Mesothelial cell of epicardium (in vitro differentiated cells): ENCODE results near the gene FAM181A. TPM values are rescaled to one million over a fixed set of nuclear protein-coding genes. Genes with fewer than 3 reads are reported as not detected.

Experiments
- DNase-seq, 2 experiments: peaks; one replicate each; pipeline ENCODE4 v3.0.0; 2021; ENCODE audit warnings: low spot score in 2 of 2; ENCODE audit not compliant: unreplicated experiment in 2 of 2
- H3K27ac Mint-ChIP-seq: 2 replicates; pipeline ENCODE4 v1.8.0; 2021; ENCODE audit warnings: mixed read lengths
- H3K27me3 Mint-ChIP-seq: 2 replicates; pipeline ENCODE4 v1.8.0; 2021; ENCODE audit warnings: low read depth, mixed read lengths
- H3K36me3 Mint-ChIP-seq: 2 replicates; pipeline ENCODE4 v1.8.0; 2021; ENCODE audit warnings: mixed read lengths
- H3K4me1 Mint-ChIP-seq: 2 replicates; pipeline ENCODE4 v1.8.0; 2021; ENCODE audit warnings: mixed read lengths
- H3K4me3 Mint-ChIP-seq: 2 replicates; pipeline ENCODE4 v1.8.0; 2021; ENCODE audit warnings: mild to moderate bottlenecking, moderate library complexity, mixed read lengths
- H3K9me3 Mint-ChIP-seq: 2 replicates; pipeline ENCODE4 v1.8.0; 2021; ENCODE audit warnings: mixed read lengths
- CTCF ChIP-seq: fragments of 200-600 bp; sonication (generic); IDR thresholded peaks from one replicate; pipeline ENCODE4 v1.5.0; 2021; ENCODE audit warnings: antibody characterized with exemption; ENCODE audit not compliant: unreplicated experiment
- microRNA-seq: library from miRNA; unstranded; fragments of <30 nt; microRNA quantifications from one replicate; pipeline ENCODE4 v1.2.0, GENCODE V29; 2021; ENCODE audit warnings: inconsistent platforms, mixed read lengths
- total RNA-seq: library from RNA; stranded (reverse); gene quantifications from 3 replicates; pipeline ENCODE4 v1.2.1, GENCODE V29; 2021

Gene FAM181A
- total RNA-seq, 1 donor from 2014 or later: not detected

DNA sequence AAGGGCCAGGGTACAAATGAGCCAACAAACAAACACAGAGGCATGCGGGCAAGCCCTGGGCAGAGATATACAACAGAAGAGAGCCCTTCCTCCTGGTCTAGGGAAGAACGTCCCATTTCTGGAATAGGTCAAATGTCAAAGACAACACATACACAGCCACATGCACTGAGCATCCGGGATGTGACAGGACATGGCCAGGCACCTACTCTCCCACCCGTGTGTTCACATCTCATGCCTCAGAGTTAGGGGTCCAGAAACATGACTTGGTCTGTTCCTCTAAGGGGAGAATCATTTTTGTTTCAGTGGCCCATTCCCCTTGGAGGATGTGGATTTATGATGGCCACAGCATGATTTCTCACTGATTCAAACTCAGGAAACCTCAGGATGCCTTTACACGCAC is 50.0 kb downstream of the FAM181A start:
- no peaks in the 10 kb centered on the region for H3K9me3 Mint-ChIP-seq
- DNase-seq: no peak
- peaks cover 3% of the 10 kb centered on the region for H3K27me3 Mint-ChIP-seq
- no peak for TF ChIP-seq CTCF
- no peak overlapping the region for H3K27ac Mint-ChIP-seq
- no peak overlapping the region for H3K4me3 Mint-ChIP-seq
- no peaks in the 10 kb centered on the region for H3K36me3 Mint-ChIP-seq
- no peaks in the 10 kb centered on the region for H3K4me1 Mint-ChIP-seq

DNA sequence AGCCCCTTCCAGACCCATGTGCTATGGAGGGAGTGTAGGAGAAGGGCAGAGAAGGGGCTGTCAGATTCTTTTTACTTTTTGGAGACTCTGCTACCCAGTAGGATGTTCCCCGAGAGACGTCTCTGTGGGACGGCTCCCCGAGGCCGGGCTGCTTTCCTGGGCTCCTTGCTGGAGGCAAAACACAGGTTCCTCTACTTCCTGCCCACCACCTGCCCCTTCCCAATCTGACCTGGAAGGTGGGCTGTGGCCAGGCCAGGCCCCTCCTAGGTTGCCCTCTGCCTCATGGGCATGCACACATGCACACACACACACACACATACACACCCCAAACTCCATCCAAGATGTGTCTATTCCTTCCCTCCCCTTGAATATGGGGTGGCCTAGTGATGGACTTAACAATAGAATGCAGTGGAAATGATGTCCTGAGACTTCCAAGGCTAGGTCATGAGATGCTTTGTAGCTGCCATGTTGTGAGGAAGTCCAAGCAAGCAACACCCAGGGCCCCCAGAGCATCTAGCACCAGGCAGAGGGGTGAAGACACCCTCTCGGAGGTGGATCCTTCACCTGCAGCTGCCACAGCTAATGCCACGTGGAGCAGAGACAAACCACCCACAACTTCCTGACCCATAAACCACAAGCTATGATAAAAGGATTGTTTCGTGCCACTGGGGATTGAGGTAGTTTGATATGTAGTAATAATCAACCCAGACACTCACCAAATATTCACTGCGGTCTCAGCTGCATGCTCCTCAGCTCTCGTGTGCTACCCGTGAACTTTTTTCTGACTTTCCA is 50.8 kb downstream of the FAM181A start:
- Mint-ChIP-seq H3K27me3 (peaks cover 3% of the 10 kb centered on the region), H3K9me3 (no peaks in the 10 kb centered on the region), H3K27ac (no peak overlapping the region), H3K4me3 (no peak overlapping the region), H3K36me3 (no peaks in the 10 kb centered on the region), H3K4me1 (no peaks in the 10 kb centered on the region)
- no peak for TF ChIP-seq CTCF
- no peak for DNase-seq

GRCh38 chr14:93978735-93979134 is 51.6 kb downstream of the FAM181A start:
- H3K27ac Mint-ChIP-seq: no peak overlapping the region

More at GRCh38 chr14:93978735-93979134, 51.6 kb downstream of the FAM181A start:
- Mint-ChIP-seq H3K4me1 (no peaks in the 10 kb centered on the region), H3K36me3 (no peaks in the 10 kb centered on the region), H3K27me3 (peaks cover 3% of the 10 kb centered on the region), H3K9me3 (no peaks in the 10 kb centered on the region), H3K4me3 (no peak overlapping the region)
- DNase-seq: no peak
- no peak for TF ChIP-seq CTCF

Small RNA genes lying within 50 kb of the gene (microRNA-seq; reads per million reads assigned to microRNA genes)
- not detected for gene MIR4506

Other genes with a start within 250 kb of the FAM181A start
- 1.5 to 2.3 TPM (median 2.0 TPM) in 3 replicates for gene PRIMA1, start 138.9 kb upstream of the FAM181A start, total RNA-seq
- gene ASB2, start 49.2 kb downstream of the FAM181A start, total RNA-seq: 1.2 to 1.9 TPM (median 1.5 TPM) in 3 replicates
- not detected in 3 replicates for gene CCDC197, start 70.0 kb downstream of the FAM181A start, total RNA-seq
- gene OTUB2, start 99.0 kb downstream of the FAM181A start, total RNA-seq: 6.0 to 6.6 TPM (median 6.6 TPM) in 3 replicates
- gene DDX24, start 153.9 kb downstream of the FAM181A start, total RNA-seq: 151 to 159 TPM (median 157 TPM) in 3 replicates
- gene IFI27L1, start 154.0 kb downstream of the FAM181A start, total RNA-seq: 31.3 to 33.9 TPM (median 33.1 TPM) in 3 replicates
- gene IFI27, start 183.4 kb downstream of the FAM181A start, total RNA-seq: 6.1 to 9.4 TPM (median 8.0 TPM) in 3 replicates
- 28.5 to 36.2 TPM (median 35.8 TPM) in 3 replicates for gene IFI27L2, start 202.3 kb downstream of the FAM181A start, total RNA-seq
- gene PPP4R4, start 247.0 kb downstream of the FAM181A start, total RNA-seq: 0.29 to 0.64 TPM (median 0.54 TPM) in 3 replicates